HepG2 (cell line): Measurements from ENCODE around the gene RYK. TPM values are rescaled to one million over a fixed set of nuclear protein-coding genes. Genes with fewer than 3 reads are reported as not detected.

Experiments
- CEBPB ChIP-seq: IDR thresholded peaks from 2 replicates; pipeline ENCODE4 v1.6.1; 2011; ENCODE audit warnings: low read depth, low read length, improper control_type of control experiment, borderline replicate concordance
- CEBPG ChIP-seq: IDR thresholded peaks from 2 replicates; pipeline ENCODE4 v1.6.1; 2016
- FOXA3 ChIP-seq: IDR thresholded peaks from 2 replicates; pipeline ENCODE4 v1.6.1; 2016; ENCODE audit warnings: missing genetic modification reagents, missing compliant biosample characterization
- MAZ ChIP-seq, 2 experiments: sonication (generic) in 1 of 2; formaldehyde crosslinking in 1 of 2; IDR thresholded peaks; 2 replicates each; pipeline versions ENCODE4 v1.5.0 to v1.6.1; 2012 to 2020; ENCODE audit warnings: low read depth in 2 of 2, mild to moderate bottlenecking in 2 of 2, borderline replicate concordance in 1 of 2, improper control_type of control experiment in 1 of 2, low read length in 1 of 2, missing genetic modification reagents in 1 of 2, moderate library complexity in 1 of 2
- NAIF1 ChIP-seq: sonication (generic); formaldehyde crosslinking; IDR thresholded peaks from 2 replicates; pipeline ENCODE4 v1.5.0; 2020; ENCODE audit warnings: mild to moderate bottlenecking, missing genetic modification reagents, borderline replicate concordance
- PATZ1 ChIP-seq: sonication (generic); formaldehyde crosslinking; IDR thresholded peaks from 2 replicates; pipeline ENCODE4 v1.4.0; 2020; ENCODE audit warnings: missing genetic modification reagents
- RARA ChIP-seq: IDR thresholded peaks from 2 replicates; pipeline ENCODE4 v1.6.1; 2016; ENCODE audit warnings: missing genetic modification reagents, missing compliant biosample characterization
- TOE1 ChIP-seq: sonication (generic); formaldehyde crosslinking; IDR thresholded peaks from 2 replicates; pipeline ENCODE4 v1.4.0; 2020; ENCODE audit warnings: mild to moderate bottlenecking, missing genetic modification reagents
- ZFY ChIP-seq: sonication (generic); formaldehyde crosslinking; IDR thresholded peaks from 2 replicates; pipeline ENCODE4 v1.4.0; 2020; ENCODE audit warnings: missing genetic modification reagents
- ZMAT3 ChIP-seq: sonication (generic); formaldehyde crosslinking; conservative IDR thresholded peaks from 2 replicates; pipeline ENCODE4 v1.7.0; 2021; ENCODE audit warnings: missing genetic modification reagents
- ZNF205 ChIP-seq: IDR thresholded peaks from 2 replicates; pipeline ENCODE4 v1.6.1; 2018; ENCODE audit warnings: missing biosample characterization, missing genetic modification reagents
- ZNF264 ChIP-seq: sonication (generic); formaldehyde crosslinking; IDR thresholded peaks from 2 replicates; pipeline ENCODE4 v1.4.0; 2020; ENCODE audit warnings: missing genetic modification reagents
- ZNF33B ChIP-seq: sonication (generic); formaldehyde crosslinking; IDR thresholded peaks from 2 replicates; pipeline ENCODE4 v1.5.1; 2020; ENCODE audit warnings: mild to moderate bottlenecking, missing genetic modification reagents
- ZNF431 ChIP-seq: sonication (generic); formaldehyde crosslinking; IDR thresholded peaks from 2 replicates; pipeline ENCODE4 v1.9.0; 2022; ENCODE audit warnings: missing genetic modification reagents, low read depth, mild to moderate bottlenecking, borderline replicate concordance
- ZNF512 ChIP-seq: sonication (generic); formaldehyde crosslinking; IDR thresholded peaks from 2 replicates; pipeline ENCODE4 v1.4.0; 2020; ENCODE audit warnings: mild to moderate bottlenecking, missing genetic modification reagents
- ZNF687 ChIP-seq: sonication (generic); formaldehyde crosslinking; IDR thresholded peaks from 2 replicates; pipeline ENCODE4 v1.5.1; 2020; ENCODE audit warnings: mild to moderate bottlenecking, missing genetic modification reagents, moderate library complexity
- polyA plus RNA-seq, 8 experiments: library from polyadenylated mRNA; depleted of rRNA in 3 of 8; stranded (reverse) in 7 of 8; unstranded in 1 of 8; fragments of >200 nt; fragmentation: Illumina TruSeq in 4 of 8; extraction: Trizol in 4 of 8; gene quantifications; 2 replicates each; pipeline versions ENCODE4 v1.2.1 to v1.2.3, GENCODE V29; 2011 to 2016; ENCODE audit warnings: low read depth in 4 of 8, missing spikeins in 1 of 8, mixed read lengths in 1 of 8; ENCODE audit not compliant: insufficient read depth in 1 of 8
- total RNA-seq, 5 experiments: library from RNA; depleted of rRNA; stranded (reverse); fragments of >200 nt; fragmentation: Illumina TruSeq; extraction: Trizol; gene quantifications; 2 replicates each; pipeline ENCODE4 v1.2.3, GENCODE V29; 2016; ENCODE audit warnings: low read depth in 1 of 5
- TF ChIP-seq, protein P1 (sequence below): sonication (generic); formaldehyde crosslinking; IDR thresholded peaks from 2 replicates; pipeline ENCODE4 v1.8.1; 2023; ENCODE audit warnings: mild to moderate bottlenecking, missing genetic modification reagents

Gene RYK
- total and polyA plus RNA-seq, 2 of the 13 experiments (the other 11 are each of a cell fraction or from before 2014, with no cell fraction given) = 35.0 to 66.2 TPM

GRCh38 chr3:134251731-134252391, 1.2 kb upstream of the RYK start (continued):
- TF ChIP-seq ZNF205 (CRISPR knock-in tag) = no peak
- no peak; the same call in 1 of the 2 replicates for TF ChIP-seq ZNF512 (CRISPR knock-in tag)
- TF ChIP-seq FOXA3 (CRISPR knock-in tag) = 0 out of 2 replicates have a peak, but pooled peaks have one; percentile 4
- no peak for TF ChIP-seq MAZ (IDR thresholded peaks at IDR 0.05; ENCODE audit: borderline replicate concordance, low read depth, low read length)
- peak; percentile 59 for TF ChIP-seq MAZ (CRISPR knock-in tag; IDR thresholded peaks at IDR 0.05; ENCODE audit: low read depth)
- TF ChIP-seq ZNF687 = peak; percentile 98
- no peak for TF ChIP-seq TOE1 (CRISPR knock-in tag)
- peak; percentile 83 for TF ChIP-seq CEBPB
- 0 out of 2 replicates have a peak, but pooled peaks have one; percentile 7 for TF ChIP-seq RARA (CRISPR knock-in tag)
- TF ChIP-seq ZNF264 (CRISPR knock-in tag) = 0 out of 2 replicates have a peak, but pooled peaks have one; percentile 16
- peak; percentile 71 for TF ChIP-seq ZFY (CRISPR knock-in tag)
- TF ChIP-seq, protein P1, sequence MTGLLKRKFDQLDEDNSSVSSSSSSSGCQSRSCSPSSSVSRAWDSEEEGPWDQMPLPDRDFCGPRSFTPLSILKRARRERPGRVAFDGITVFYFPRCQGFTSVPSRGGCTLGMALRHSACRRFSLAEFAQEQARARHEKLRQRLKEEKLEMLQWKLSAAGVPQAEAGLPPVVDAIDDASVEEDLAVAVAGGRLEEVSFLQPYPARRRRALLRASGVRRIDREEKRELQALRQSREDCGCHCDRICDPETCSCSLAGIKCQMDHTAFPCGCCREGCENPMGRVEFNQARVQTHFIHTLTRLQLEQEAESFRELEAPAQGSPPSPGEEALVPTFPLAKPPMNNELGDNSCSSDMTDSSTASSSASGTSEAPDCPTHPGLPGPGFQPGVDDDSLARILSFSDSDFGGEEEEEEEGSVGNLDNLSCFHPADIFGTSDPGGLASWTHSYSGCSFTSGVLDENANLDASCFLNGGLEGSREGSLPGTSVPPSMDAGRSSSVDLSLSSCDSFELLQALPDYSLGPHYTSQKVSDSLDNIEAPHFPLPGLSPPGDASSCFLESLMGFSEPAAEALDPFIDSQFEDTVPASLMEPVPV (CRISPR knock-in tag) = peak; percentile 68; the same call in 1 of the 2 replicates
- peak; percentile 65 for TF ChIP-seq CEBPG (CRISPR knock-in tag)
- 0 out of 2 replicates have a peak, but pooled peaks have one; percentile 57 for TF ChIP-seq ZMAT3 (CRISPR knock-in tag)
- TF ChIP-seq ZNF431 (CRISPR knock-in tag) = no peak
- TF ChIP-seq ZNF33B (CRISPR knock-in tag) = no peak
- 0 out of 2 replicates have a peak, but pooled peaks have one; percentile 33 for TF ChIP-seq NAIF1 (CRISPR knock-in tag)
- TF ChIP-seq PATZ1 (CRISPR knock-in tag) = 0 out of 2 replicates have a peak, but pooled peaks have one; percentile 12
